Spleen (tissue), 11 donors: ENCODE results near the gene RNF166. TPM values are rescaled to one million over a fixed set of nuclear protein-coding genes. Genes with fewer than 3 reads are reported as not detected.

Experiments
- DNase-seq: peaks from one replicate; pipeline ENCODE4 v3.0.0-alpha.2; 2020
- H3K27ac ChIP-seq, 8 donors: fragments of 200-600 bp; sonication (generic) in 7 of 8; 1 replicate in 4 of 8; 2 replicates in 4 of 8; pipeline versions ENCODE4 v1.5.0 to v1.8.0; 2016 to 2021; ENCODE audit warnings: inconsistent platforms in 4 of 8, mild to moderate bottlenecking in 4 of 8, moderate library complexity in 1 of 8
- H3K27me3 ChIP-seq, 7 donors: fragments of 200-600 bp; sonication (generic) in 6 of 7; replicated peaks in 1 of 7; 1 replicate in 4 of 7; 2 replicates in 3 of 7; pipeline versions ENCODE4 v1.5.0 to v1.8.0; 2016 to 2021; ENCODE audit warnings: inconsistent platforms in 3 of 7, mild to moderate bottlenecking in 1 of 7
- H3K36me3 ChIP-seq, 6 donors: fragments of 200-600 bp; sonication (generic) in 5 of 6; 1 replicate in 4 of 6; 2 replicates in 2 of 6; pipeline versions ENCODE4 v1.5.0 to v1.8.0; 2016 to 2021; ENCODE audit warnings: inconsistent platforms in 2 of 6
- H3K4me1 ChIP-seq, 6 donors: fragments of 200-600 bp; sonication (generic) in 5 of 6; 1 replicate in 3 of 6; 2 replicates in 3 of 6; pipeline versions ENCODE4 v1.5.0 to v1.8.0; 2016 to 2021; ENCODE audit warnings: inconsistent platforms in 3 of 6
- H3K4me3 ChIP-seq, 8 donors: fragments of 200-600 bp; sonication (generic) in 7 of 8; 1 replicate in 4 of 8; 2 replicates in 4 of 8; pipeline versions ENCODE4 v1.5.0 to v1.8.0; 2016 to 2021; ENCODE audit warnings: inconsistent platforms in 4 of 8, mild to moderate bottlenecking in 4 of 8, moderate library complexity in 2 of 8
- H3K9me3 ChIP-seq, 8 donors: fragments of 200-600 bp; sonication (generic) in 7 of 8; 1 replicate in 4 of 8; 2 replicates in 4 of 8; pipeline versions ENCODE4 v1.5.0 to v1.8.0; 2016 to 2021; ENCODE audit warnings: inconsistent platforms in 4 of 8
- POLR2A ChIP-seq, 3 donors: fragments of 450-650 bp; IDR thresholded peaks; one replicate each; pipeline ENCODE4 v1.5.1; 2017; ENCODE audit warnings: antibody characterized with exemption in 3 of 3, mild to moderate bottlenecking in 1 of 3
- POLR2AphosphoS5 ChIP-seq, 3 donors: sonication (generic); formaldehyde crosslinking; IDR thresholded peaks; one replicate each; pipeline ENCODE4 v1.5.1; 2017; ENCODE audit warnings: antibody characterized with exemption in 3 of 3
- WGBS, 5 donors: extraction: QIAGEN DNeasy Blood & Tissue Kit in 3 of 5; methylation state at CpG; one replicate each; pipeline versions ENCODE4 v1.1.5 to v1.1.7; 2013 to 2018; 5-methylcytosine and 5-hydroxymethylcytosine counted together
- intact Hi-C: fragments of 100-400 bp; cut with DNase I; formaldehyde crosslinking; loops from one replicate; pipeline ENCODE4 v1.15.0; 2023; ENCODE audit warnings: low total_unique reads
- polyA plus RNA-seq, 3 donors: library from polyadenylated mRNA; stranded (reverse); fragments of 200-250 nt; gene quantifications; one replicate each; pipeline ENCODE4 v1.2.1, GENCODE V29; 2013
- total RNA-seq, 7 donors: library from RNA; depleted of rRNA in 3 of 7; stranded (reverse); fragments of >200 nt in 3 of 7; fragmentation: NEBNext Ultra II Directional in 4 of 7; extraction: Animal tissue kit (Norgen Biotek cat#: 25700) in 4 of 7; gene quantifications; one replicate each; pipeline versions ENCODE4 v1.1.0 to v1.2.1, GENCODE V29; 2016 to 2021
- TF ChIP-seq, protein P1 (sequence below), 11 experiments: fragments of 200-600 bp in 7 of 11; fragments of 450-650 bp in 4 of 11; sonication (generic) in 4 of 11; IDR thresholded peaks in 8 of 11; conservative IDR thresholded peaks in 3 of 11; 1 replicate in 7 of 11; 2 replicates in 4 of 11; pipeline versions ENCODE4 v1.4.0 to v1.8.0; 2016 to 2021; ENCODE audit warnings: antibody characterized with exemption in 11 of 11, inconsistent platforms in 4 of 11, mild to moderate bottlenecking in 1 of 11
- donor health status: healthy with polysubstance abuse.
- donor health status: DM: no; HTN: no; CAD: no; lungs with moderate emphysema.
- donor health status: DM: no; HTN: no; CAD: no.
- donor health status: Bipolar disorder and iron deficiency.
- donor health status: healthy.
- donor health status: DM: no; HTN: no; CAD: no.
- donor health status: DM: yes; HTN: yes; CAD: no.

RNF166 gene
- total and polyA plus RNA-seq, 10 donors = 55.7 to 135 (median 98.8) TPM

DNA sequence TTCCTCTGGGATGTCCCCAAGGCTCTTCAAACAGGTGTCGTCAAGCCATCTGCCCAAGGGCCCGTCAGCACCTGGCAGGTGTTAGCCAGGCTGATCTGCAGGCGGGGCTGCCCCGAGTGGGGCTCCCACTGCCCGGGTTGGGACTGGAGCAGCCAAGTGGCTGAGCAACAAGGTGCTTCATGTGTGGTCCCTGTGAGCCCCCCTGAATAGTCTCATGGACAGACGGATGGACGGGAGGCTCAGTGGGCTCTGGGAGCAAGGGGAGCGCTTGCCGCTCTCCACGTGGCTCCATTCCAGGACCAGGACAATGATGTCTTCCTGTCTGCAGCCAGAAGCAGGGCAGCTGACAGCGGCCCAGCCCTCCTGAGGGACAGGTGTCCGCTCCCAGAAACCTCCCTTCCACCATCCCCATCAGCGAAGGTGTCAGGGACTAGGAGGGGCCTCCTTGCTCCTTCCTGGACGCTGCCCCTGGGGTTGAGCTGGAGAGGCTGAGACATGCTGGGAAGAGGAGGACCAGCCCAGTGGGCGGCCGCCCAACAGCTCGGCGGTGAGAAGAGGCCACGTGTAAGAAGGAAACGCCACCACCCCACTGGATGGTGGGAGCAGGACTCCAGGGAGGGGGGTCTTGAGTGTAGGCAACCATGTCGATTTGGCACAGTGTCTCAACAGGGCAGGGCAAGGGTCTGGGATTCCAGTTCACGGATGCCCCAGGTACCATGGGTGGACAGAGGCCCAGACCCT, 29.5 kb downstream of the RNF166 start:
- Histone ChIP-seq H3K27me3 (peaks cover 0 to 33% (median 7%) of the 10 kb centered on the region in 7 donors), H3K4me3 (no peak overlapping the region), H3K36me3 (peaks cover 0 to 76% (median 15%) of the 10 kb centered on the region in 6 donors), H3K9me3 (no peaks in the 10 kb centered on the region), H3K27ac (no peak overlapping the region), H3K4me1 (peaks cover 11 to 21% (median 18%) of the 10 kb centered on the region in 6 donors)
- 80 to 94% (median 86%) methylated on average over 18 to 22 of the region's 22 CpGs for WGBS, 5 donors
- DNase-seq = no peak
- TF ChIP-seq POLR2A (IDR thresholded peaks at IDR 0.05) = no peak
- no peak for TF ChIP-seq POLR2AphosphoS5 (IDR thresholded peaks at IDR 0.05)
- intact Hi-C loops = no loop called here

DNA sequence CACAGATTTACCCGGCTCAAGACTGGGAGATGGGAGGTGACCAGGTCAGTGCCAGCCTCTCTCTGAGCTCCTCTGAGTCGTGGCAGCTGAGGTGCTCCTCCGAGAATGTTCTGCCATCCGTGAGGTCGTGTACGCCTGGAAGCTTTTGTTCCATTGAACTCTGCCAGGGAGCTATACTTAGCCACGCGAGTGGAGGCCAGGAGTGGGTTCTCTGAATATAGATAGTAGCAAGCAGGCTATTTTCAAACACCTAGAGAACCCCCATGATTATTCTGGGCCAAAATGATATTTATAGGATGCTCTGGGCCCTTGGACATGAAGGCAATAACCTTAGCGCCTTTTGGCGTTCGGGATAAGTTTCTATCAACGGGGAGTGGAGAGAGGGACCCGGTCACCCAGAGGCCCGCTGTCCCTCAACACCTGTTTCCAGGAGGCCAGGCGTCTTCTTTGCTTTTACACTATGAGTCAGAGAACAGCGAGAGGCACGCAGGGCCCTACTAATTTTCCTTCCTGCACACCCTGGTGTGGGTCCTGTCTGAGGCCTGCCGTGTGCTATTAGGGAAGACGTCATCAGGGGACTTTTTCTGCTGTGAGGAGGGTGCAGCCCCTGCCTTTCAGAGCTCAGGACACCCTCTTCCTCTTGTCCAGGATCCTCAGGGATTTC, 32.4 kb downstream of the RNF166 start:
- peaks cover 0 to 3% (median 0%) of the 10 kb centered on the region in 6 donors for H3K4me1 ChIP-seq
- H3K27me3 ChIP-seq = peaks cover 0 to 20% (median 0%) of the 10 kb centered on the region in 7 donors
- H3K4me3 ChIP-seq = no peak overlapping the region
- no peak overlapping the region for H3K27ac ChIP-seq
- WGBS, 5 donors = 81 to 95% (median 90%) methylated on average over 19 of the region's 19 CpGs
- no peaks in the 10 kb centered on the region for H3K9me3 ChIP-seq
- DNase-seq = no peak
- intact Hi-C loops = no loop called here
- peaks cover 0 to 68% (median 14%) of the 10 kb centered on the region in 6 donors for H3K36me3 ChIP-seq
- TF ChIP-seq, protein P1, sequence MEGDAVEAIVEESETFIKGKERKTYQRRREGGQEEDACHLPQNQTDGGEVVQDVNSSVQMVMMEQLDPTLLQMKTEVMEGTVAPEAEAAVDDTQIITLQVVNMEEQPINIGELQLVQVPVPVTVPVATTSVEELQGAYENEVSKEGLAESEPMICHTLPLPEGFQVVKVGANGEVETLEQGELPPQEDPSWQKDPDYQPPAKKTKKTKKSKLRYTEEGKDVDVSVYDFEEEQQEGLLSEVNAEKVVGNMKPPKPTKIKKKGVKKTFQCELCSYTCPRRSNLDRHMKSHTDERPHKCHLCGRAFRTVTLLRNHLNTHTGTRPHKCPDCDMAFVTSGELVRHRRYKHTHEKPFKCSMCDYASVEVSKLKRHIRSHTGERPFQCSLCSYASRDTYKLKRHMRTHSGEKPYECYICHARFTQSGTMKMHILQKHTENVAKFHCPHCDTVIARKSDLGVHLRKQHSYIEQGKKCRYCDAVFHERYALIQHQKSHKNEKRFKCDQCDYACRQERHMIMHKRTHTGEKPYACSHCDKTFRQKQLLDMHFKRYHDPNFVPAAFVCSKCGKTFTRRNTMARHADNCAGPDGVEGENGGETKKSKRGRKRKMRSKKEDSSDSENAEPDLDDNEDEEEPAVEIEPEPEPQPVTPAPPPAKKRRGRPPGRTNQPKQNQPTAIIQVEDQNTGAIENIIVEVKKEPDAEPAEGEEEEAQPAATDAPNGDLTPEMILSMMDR (IDR thresholded peaks at IDR 0.05 in 8 of 11, conservative IDR thresholded peaks at IDR 0.05 in 3 of 11) = no peak
- TF ChIP-seq POLR2AphosphoS5 (IDR thresholded peaks at IDR 0.05) = no peak
- no peak for TF ChIP-seq POLR2A (IDR thresholded peaks at IDR 0.05)

DNA sequence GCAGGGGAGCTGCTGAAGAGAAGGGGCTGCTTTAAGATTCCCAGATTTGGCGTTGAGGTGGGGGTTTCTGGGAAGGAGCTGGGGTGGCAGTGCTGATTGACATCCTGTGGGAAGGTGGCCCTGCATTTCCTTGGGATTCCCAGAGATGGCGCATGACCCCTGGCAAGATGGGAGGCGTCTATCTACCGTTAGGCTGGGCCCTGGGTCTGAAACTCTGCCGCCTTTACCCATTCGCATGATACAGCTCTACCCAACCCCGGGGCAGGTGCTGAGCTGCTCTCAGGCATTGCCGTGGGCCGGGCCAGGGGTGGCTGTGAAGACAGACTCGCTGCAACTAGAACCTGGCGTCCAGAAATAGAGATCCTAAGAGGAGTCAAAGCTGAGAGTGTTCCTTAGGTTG, 33.4 kb downstream of the RNF166 start:
- Histone ChIP-seq H3K4me1 (peaks cover 0 to 3% (median 0%) of the 10 kb centered on the region in 6 donors), H3K27ac (no peak overlapping the region), H3K4me3 (no peak overlapping the region), H3K27me3 (peaks cover 0 to 9% (median 0%) of the 10 kb centered on the region in 7 donors), H3K9me3 (no peaks in the 10 kb centered on the region), H3K36me3 (peaks cover 0 to 61% (median 5%) of the 10 kb centered on the region in 6 donors)
- TF ChIP-seq, protein P1 (IDR thresholded peaks at IDR 0.05 in 8 of 11, conservative IDR thresholded peaks at IDR 0.05 in 3 of 11) = no peak
- TF ChIP-seq POLR2A (IDR thresholded peaks at IDR 0.05) (no peak), POLR2AphosphoS5 (IDR thresholded peaks at IDR 0.05) (no peak)
- intact Hi-C loops = no loop called here
- 73 to 88% (median 80%) methylated on average over 11 of the region's 11 CpGs for WGBS, 5 donors
- no peak for DNase-seq

DNA sequence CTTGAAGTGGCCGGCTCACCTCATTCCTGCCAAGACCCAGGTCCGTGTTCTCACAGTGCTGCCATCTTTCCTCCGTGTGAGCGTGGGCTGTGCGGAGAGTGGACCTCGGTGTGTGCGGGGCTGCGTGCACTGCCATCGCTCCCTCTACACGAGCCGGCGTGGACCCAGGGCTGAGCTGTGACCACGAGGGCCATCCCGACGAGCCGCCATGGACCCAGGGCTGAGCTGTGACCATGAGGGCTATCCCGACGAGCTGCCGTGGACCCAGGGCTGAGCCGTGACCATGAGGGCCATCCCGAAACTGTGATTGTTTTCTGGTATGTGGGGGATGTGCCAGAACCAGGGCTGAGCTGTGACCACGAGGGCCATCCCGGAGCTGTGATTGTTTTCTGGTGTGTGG, 34.4 kb downstream of the RNF166 start:
- peaks cover 0 to 3% (median 0%) of the 10 kb centered on the region in 6 donors for H3K4me1 ChIP-seq
- no peak for TF ChIP-seq POLR2A (IDR thresholded peaks at IDR 0.05)
- TF ChIP-seq, protein P1 (IDR thresholded peaks at IDR 0.05 in 8 of 11, conservative IDR thresholded peaks at IDR 0.05 in 3 of 11) = no peak
- no peak for TF ChIP-seq POLR2AphosphoS5 (IDR thresholded peaks at IDR 0.05)
- no peak for DNase-seq
- no peak overlapping the region for H3K4me3 ChIP-seq
- intact Hi-C loops = no loop called here
- WGBS, 5 donors = 87 to 94% (median 93%) methylated on average over 17 to 23 of the region's 23 CpGs
- H3K27ac ChIP-seq = no peak overlapping the region
- H3K9me3 ChIP-seq = no peaks in the 10 kb centered on the region
- H3K27me3 ChIP-seq = peaks cover 0 to 3% (median 0%) of the 10 kb centered on the region in 7 donors
- H3K36me3 ChIP-seq = peaks cover 0 to 52% (median under 1%) of the 10 kb centered on the region in 6 donors
